HG03066 (cell line): Measurements from ENCODE around the gene EPHA4.

Experiments
- ATAC-seq: cut with Tn5 transposase; IDR thresholded peaks from one replicate; pipeline ENCODE4 v1.9.1; 2021; ENCODE audit warnings: low read depth; ENCODE audit not compliant: unreplicated experiment

The EPHA4 gene

GRCh38 chr2:221449406-221449805 is 122.7 kb downstream of the EPHA4 start:
- ATAC-seq, result no peak

DNA sequence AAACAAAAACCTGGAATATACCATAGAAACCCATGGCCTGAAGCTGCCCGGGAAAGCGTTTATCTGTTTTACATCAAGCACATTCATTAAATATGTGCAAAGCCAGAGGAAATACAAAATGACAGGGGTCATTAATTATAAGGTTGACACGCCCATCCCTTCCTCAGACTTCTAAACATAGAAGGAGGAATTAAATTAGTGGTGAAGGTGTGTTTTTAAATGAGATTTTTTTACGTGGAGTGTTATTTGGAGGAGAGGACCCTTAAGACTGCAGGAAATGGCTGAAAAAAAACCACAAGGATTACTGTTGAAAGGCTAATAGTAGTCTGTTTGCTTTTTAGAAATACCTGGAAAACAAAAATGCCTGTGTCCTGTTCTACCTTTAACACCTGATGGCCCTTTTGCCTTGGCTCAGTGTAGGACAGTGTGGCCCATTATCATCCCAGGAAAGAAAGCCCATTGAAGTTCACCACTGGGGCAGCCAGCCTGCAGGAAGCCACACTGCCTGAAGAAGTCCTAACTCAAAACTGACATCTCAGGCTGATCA is 123.2 kb downstream of the EPHA4 start:
- ATAC-seq, result no peak

- ATAC-seq, result no peak
Observed at GRCh38 chr2:221448057-221448843, 123.9 kb downstream of the EPHA4 start.

- no peak for ATAC-seq
Observed at GRCh38 chr2:221447310-221447709, 124.8 kb downstream of the EPHA4 start.

GRCh38 chr2:221446140-221446539 is 126.0 kb downstream of the EPHA4 start:
- ATAC-seq, result no peak

DNA sequence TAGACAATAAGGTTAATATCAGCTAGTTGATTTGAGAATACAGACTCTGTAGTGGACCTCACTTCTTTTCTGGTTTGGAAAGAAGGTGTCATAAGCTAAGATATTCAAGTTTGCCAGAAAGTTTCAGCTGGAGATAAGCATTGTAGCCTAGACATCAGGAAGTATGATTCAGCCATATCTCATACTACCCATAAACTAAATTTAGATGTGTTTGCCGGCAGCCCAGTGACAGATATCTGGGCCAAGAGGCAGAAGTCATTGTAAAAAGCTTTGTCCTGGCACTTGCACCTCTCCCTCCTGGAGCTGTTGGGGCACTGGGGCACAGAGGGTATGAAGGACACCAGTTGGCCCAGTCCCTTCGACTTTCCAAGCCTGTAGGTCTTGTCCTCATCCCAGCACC is 128.0 kb downstream of the EPHA4 start:
- no peak for ATAC-seq

DNA sequence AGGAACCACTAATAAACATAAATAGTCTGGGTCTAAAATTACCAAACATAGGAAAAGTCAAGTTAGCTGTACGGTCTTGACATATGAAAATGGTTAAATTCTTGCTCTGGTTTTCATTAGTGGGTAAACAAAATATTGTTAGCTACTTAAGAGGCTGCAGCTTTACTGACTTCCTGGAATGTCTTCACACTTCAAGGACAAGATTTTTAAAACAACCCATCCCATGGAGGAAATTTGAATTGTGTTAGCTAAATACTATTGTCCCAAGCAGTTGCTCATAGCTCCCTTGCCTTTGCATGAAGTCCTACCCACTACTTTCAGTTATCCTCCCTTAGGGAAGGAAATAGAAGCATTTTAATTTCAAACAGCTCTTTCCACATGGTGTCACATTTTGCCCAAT is 128.5 kb downstream of the EPHA4 start:
- no peak for ATAC-seq

- ATAC-seq, result no peak
Observed at GRCh38 chr2:221442128-221442527, 130.0 kb downstream of the EPHA4 start.

DNA sequence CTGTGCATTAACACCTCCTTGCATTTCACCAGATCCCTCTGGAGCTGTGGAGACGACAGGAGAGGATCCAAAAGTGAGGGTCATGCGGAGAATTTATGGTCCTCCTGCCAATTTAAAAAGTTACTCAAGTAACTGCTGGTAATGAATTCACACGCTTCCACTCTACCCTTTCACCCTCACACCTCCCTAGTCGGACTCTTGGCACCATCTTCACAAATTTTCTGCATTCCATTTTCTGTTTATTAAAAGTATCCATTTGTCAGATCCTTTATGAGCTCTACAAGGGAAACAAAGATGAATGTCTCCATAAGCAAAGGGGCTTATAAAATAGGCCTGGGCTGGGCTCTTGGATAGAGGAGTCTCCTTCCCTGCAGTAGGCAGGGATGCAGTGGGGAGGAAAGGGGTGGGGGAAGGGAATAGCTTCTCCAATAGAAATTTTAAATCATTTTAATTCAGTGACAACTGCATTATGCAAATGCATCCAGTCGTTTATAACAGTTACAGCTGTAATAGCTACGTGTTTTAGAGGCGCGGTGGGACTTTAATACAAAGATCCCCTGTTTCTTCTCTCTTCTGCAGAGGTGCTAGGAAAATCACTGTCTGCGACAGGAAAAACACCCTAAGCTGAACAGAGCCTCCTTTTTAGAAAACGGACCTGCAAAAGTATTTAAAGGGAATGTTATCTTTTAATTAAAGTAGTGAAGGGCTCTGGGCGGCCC is 132.2 kb downstream of the EPHA4 start:
- no peak for ATAC-seq

DNA sequence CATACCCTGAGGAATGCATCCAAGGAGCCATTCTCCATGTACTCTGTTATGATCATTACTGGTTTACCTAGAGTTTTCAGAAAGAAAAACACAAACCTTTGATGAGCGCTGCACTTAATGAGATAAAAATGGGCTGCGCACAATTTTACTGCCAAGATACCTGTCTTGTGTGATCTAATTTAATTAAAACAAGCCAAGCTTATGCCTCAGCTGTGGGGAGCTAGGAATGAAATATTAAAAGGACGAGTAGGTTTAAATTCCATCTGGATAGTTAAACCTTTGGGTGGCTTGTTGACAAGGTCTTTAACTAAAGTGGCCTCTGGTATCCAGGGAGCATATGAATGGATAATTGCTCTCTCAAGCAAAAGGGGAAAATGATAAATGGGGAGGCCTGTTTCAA is 135.0 kb downstream of the EPHA4 start:
- ATAC-seq, result no peak

DNA sequence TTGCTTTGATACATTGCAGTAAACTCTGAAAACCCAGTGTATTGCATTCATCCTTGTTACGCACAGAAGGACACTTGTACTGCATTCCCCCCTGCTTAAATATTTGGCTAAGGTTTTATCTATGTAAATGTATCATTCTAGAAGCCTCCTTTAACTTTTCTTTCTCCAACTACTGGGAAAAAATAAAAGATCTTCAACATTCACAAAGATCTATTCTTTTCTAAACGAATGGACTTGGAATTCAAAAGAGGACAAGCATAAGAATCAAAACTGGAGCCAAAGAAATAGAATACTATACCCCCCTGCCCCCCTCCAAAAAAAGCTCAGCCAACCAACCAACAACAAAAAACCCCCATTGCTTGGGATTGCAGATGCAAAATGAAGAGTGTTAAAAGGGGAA is 136.9 kb downstream of the EPHA4 start:
- ATAC-seq, result no peak

DNA sequence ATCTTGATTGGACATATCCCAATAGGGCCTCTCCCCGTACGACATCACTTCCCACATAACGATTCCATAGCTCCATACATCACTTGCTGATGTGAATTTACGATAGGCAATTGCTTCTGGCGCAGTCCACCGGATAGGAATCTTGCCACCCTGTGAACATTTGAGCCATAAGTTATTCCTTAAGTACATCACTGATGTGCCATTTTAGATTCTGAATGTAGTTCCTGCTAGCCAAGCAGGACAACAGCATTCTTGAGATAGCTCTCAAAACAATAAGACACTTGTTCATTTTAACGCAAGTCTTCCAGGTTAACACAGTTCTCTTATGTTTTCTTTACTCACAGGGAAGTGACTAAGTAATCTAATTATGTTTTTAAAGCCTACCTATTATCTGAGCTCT is 138.0 kb downstream of the EPHA4 start:
- ATAC-seq, result no peak

GRCh38 chr2:221431477-221431876 is 140.6 kb downstream of the EPHA4 start:
- ATAC-seq, result no peak

DNA sequence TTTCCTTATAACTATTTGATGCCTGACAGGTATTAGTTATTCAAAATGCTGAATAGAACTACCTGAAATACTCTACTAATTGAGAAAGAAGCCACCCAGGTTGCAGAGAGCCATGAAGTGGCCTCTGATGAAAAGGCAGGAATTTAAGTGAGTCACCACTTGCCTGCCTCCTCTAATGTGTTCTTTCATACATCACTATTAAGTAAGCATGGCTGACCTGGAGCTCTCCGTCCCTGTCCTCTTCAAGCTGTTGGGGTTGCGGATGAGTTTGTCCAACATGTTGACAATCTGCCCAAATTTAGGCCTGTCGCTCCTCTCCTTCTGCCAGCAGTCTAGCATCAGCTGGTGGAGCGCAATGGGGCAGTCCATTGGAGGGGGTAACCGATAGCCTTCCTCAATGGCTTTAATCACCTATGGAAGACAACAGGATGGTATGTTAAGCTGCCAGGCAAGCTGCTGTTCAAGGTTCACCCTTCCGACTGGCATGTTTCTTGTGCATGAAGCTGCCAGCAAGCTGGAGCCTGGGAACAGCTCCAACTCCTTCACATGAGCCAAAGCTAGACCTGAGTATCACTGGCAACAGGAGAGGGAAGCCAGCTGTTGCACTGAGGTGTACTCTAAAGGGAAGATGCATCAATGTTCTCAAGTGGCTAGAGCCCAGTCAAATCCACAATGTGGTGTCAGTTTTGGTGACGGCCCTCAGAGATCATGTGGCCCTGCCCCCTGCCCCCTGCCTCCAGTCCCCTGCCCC is 142.2 kb downstream of the EPHA4 start:
- no peak for ATAC-seq

GRCh38 chr2:221428896-221429295 is 143.2 kb downstream of the EPHA4 start:
- no peak for ATAC-seq

DNA sequence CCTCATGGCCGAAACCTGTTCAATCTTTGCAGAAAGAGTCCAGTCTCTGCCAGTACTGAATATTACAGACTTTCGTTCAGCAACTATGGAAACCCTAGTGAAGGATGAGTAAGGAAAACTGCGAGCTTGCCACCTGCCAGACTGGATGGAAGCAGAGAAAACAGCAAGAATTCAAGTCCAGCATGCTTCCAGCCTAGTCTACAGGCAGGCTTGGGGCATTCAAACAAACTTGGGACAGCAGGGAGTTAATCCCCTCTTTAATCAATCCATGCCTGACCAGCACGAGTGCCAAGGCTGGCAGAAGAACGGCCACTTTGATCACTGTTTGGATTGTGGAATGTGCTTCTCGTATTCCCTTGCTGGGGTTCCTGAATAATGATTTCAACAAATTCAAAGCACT is 145.2 kb downstream of the EPHA4 start:
- ATAC-seq, result no peak

- no peak for ATAC-seq
Observed at GRCh38 chr2:221425891-221426290, 146.2 kb downstream of the EPHA4 start.

DNA sequence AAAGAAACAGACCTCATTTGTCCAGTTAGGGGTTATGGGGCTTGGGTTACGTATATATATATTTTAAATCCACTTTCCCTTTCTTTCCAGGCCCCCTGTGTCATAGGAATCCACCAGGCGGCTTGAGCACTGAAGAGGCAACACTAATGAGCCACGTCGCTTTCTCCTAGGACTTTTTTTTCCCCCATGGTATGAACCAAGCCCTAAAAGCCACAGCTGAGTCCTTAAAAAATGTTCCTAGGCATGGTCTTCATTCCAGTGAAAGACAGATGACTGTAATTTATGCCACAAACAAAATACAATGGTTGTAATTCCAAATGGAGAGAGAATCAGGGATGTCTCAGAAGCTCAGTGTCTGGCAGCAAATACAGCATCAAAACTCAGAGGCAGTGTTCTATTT is 146.8 kb downstream of the EPHA4 start:
- ATAC-seq, result no peak

- ATAC-seq, result no peak
Observed at GRCh38 chr2:221423210-221423804, 148.8 kb downstream of the EPHA4 start.

- ATAC-seq, result no peak
Observed at GRCh38 chr2:221422516-221423209, 149.4 kb downstream of the EPHA4 start.
